NCI-H446 treated with DMSO at 0.1 percent for 48 hours (cell line): ENCODE results near the gene IZUMO4.

Experiments used
- DNase-seq: peaks from one replicate; lab custom pipeline; 2025; lab: John Stamatoyannopoulos, UW

The IZUMO4 gene

GRCh38 chr19:2058570-2059421 lies 37.9 kb upstream of the IZUMO4 start:
- DNase-seq = no peak

GRCh38 chr19:2059422-2060201 lies 37.1 kb upstream of the IZUMO4 start:
- no peak for DNase-seq

GRCh38 chr19:2060884-2061494 lies 35.7 kb upstream of the IZUMO4 start:
- no peak for DNase-seq

- DNase-seq = peak; percentile 99
These were observed 35.0 kb upstream of the IZUMO4 start for GRCh38 chr19:2061495-2062388.

DNA sequence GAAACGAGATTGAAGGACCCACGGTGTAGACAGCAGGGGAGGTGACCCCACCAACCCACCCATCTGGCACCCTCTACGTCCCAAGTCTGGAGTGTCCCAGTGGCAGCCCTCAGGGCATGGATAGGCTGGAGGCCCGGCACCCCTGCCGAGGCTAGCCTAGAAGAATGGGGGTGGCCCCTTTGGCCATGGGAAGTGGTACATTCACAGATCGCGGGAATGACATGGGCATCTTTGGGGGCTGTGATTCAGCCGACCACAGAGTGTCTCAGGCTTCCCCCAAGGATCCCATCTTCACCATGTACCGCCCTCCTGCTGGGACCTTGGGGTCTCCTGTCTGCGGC lies 34.4 kb upstream of the IZUMO4 start:
- no peak for DNase-seq

GRCh38 chr19:2062770-2063169 lies 33.9 kb upstream of the IZUMO4 start:
- DNase-seq = no peak

- DNase-seq = no peak
These were observed 32.9 kb upstream of the IZUMO4 start for GRCh38 chr19:2063824-2064223.

DNA sequence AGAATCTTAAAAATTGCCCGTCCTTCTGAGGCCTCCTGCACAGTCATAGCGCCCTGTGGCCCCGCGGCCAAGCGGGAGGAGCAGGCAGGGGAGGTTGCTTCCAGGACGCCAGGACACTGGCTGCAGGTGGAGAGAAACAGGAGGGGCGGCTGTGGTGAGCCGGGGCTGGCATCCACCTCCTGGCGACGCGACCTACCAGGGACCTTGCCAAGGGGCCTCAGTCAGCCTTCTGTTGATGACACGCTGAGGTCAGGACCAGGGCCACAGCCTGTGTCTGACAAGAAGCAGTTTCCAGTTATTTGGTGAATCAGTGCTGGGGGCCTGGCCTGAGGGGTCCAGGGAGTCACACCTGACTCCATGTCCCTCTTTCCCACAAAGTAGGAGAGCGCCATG lies 32.3 kb upstream of the IZUMO4 start:
- DNase-seq = no peak

DNA sequence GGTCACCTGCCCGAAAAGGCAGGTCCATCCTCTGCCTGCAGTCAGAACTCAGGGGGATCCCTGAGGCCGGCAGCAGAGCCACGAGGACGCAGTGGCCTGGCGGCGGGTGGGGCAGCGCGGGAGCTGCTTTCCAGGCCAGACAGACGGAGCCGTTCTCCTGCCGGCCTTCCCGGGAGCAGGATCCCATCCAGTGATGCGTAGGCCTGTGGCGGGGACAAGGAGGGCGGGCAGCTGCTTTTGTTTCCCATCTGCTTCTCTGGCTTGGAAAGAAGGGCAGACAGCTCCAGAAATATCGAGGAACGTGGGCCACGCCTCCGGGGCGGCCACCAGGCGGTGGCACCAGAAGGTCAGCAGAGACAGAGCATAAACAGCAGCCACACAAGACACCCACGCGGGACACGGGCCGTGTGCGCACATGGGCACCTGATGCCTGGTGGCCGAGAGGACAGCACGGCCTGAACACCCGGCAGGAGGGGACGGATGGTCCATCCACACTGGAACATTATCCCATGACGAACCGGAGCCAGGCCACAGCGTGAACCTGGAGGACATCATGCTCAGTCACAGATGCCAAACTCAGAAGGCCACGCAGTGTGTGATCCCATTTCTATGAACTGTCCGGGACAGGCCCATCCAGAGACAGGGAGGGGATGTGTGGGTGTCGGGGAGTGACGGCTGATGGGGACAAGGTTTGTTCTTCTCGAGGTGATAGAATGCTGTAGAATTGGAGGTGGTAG lies 31.8 kb upstream of the IZUMO4 start:
- DNase-seq = no peak

DNA sequence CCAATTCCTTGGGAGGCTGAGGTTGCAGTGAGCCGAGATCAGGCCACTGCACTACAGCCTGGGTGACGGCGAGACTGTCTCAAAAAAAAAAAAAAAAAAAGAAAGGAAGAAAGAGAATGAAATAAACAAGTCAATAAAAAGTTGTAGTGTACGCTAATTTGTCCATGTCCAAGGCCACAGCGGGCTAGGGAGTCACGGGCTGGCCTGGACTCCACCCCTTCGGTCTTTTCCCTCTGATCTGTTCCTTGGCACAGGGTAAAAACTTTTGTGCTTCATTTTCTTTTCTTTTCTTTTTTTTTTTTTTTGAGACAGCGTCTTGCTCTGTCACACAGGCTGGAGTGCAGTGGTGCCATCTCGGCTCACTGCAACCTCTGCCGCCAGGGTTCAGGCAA lies 26.3 kb upstream of the IZUMO4 start:
- DNase-seq = no peak

- no peak for DNase-seq
These were observed 25.6 kb upstream of the IZUMO4 start for GRCh38 chr19:2070986-2071673.

DNA sequence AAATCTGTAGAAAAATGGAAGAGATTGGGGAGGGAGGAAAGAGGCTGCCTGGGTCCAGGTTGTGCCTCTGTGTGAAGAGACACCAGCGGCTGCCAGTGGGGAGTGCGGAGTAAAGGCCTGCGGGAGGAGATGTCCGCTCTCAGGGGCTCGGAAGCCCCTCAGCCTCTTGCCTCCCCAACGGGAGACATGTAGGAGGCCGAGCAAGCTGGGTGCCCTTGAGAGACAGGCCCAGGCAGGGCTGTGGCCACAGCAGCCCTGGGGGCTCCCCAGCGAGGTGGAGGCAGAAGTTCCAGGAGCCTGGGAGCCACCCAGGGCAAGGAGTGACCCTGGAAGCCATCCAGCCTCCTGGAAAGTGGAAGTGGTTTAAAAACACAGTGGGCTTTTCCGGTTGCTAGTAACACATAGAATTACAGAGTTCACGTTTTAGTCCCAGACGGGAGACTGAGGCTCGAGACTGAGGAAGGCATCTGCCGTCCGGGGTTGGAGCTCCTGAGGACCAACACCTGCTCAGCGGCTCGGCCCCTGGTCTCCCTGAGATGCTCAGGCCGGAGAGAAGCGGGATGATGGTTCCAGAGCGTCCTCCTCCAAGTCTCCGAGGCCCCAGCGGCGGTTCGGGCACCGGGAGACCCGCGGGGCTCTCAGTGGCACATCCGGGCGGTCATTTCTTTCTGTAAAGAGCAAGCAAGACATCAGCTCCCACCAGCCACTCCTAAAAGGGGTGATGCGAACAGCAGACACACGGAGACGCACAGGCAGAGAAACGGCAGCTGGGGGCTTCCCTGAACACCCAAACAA lies 23.8 kb upstream of the IZUMO4 start:
- no peak for DNase-seq

DNA sequence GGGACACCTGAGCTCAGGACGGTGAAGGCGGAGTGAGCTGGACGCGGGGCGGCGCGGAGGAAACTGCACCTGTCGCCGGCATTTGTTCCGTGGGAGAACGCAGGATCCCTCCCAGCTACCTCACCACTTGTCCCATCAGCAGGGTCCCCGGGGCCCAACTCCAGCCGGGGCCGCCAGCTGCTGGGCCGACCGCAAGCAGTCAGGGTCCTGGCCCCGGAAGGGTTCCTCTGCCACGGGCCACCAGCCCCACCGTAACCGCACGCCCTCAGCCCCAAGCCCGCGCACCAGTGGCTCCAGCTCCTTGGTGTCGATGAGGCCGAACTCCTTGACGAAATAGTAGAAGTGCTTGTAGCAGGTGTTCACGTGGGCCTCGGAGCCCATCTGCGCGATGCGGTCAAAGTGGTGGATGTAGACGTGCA lies 20.2 kb upstream of the IZUMO4 start:
- DNase-seq = no peak

DNA sequence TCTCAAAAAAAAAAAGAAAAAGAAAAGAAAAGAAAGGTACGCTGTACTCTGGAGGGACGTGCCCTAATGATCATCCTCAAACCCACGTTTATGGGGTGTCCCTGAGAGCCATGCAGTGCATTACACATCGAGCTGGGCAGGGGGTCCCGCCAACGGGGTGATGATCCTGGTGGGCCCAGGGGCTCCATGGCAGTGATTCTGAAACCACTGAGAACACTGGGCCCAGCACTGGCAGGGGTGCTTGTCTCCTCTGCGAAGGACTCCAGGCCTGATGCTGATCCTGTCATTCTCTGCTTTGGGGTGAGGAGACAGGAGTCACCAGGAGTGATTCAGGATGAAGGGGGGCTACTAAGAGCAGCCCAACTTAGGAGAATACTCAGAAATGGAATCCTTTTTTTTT lies 19.3 kb upstream of the IZUMO4 start:
- DNase-seq = no peak

DNA sequence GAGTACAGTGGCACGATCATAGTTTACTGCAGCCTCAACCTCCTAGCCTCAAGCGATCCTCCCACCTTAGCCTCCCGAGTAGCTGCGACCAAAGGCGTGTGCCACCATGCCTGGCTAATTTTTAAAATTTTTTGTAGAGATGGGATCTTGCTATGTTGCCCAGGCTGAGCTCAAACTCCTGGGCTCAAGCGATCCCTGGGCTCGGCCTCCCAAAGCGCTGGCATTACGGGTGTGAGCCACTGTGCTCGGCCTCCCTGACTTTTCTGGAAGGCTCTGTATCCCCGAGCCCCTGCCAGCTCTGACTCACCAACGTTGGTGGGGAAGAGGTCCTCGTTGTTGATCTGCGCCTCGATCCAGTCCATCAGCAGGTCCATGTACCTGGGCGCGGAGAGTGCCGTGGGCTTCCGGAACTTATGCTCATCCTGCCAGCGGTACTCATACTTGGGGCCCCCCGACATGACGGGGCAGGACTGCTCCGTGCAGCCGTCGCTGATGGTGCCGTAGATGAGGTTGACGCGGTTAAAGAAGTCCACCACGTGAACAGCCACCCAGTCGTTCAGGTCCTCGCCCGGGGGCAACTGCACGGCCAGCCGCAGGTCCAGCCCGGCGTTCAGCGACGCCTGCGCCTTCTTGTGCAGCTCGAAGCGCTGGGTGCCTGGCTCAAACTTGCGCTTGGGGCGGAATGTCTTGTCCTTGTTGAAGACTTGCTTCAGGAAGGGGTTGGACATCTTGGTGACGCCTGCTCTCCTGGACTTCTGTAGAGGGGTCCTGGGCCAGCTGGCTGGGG lies 18.7 kb upstream of the IZUMO4 start:
- DNase-seq = no peak

GRCh38 chr19:2079076-2079864 lies 17.4 kb upstream of the IZUMO4 start:
- no peak for DNase-seq

DNA sequence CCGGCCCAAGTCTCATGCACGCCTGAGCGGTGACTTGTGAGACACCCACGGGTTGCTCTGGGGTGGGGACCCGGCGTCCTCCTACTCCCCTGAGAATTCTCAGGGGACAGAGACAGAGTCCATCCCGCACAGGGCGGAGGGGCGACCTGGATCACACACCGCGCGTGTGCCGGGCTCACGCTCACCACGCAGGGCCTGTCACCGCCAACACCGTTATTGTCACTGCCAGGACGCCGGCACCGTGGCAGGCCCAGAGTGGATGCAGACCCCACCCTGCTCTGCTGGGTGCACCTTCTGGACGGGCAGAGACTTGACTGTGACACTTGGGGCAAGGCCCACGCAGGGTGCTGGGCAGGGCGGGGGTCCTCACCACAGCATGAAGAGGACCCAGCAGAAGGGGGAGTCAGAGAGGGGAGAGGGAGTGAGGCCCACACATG lies 16.8 kb upstream of the IZUMO4 start:
- DNase-seq = no peak

DNA sequence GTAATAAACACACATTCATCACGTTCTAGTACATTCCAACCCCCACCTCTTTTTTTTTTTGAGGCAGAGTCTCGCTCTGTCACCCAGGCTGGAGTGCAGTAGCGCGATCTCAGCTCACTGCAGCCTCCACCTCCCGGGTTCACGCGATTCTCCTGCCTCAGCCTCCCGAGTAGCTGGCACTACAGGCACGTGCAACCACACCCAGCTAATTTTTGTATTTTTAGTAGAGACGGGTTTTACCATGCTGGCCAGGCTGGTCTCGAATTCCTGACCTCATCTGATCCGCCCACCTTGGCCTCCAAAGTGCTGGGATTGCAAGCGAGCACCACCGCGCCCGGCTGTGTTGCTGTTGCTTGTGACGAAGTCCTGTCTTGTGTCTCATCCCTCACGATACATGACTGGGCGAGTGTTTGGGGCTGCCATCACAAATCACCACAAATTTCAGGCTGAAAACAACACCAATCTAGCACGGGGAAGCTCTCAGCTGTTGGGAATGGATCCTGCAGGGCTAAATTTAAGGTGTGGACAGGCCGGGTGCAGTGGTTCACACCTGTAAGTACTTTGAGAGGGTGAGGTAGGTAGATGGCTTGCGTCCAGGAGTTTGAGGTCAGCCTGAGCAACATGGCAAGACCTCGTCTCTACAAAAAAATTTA lies 16.3 kb upstream of the IZUMO4 start:
- no peak for DNase-seq
